ENCODE results near the gene CD93.
A peak's percentile ranks its signal among the peaks of the same experiment; 100 is the strongest.

Gene CD93

GRCh38 chr20:23116311-23117089 lies 30.4 kb upstream of the CD93 start:
- Histone ChIP-seq H2BK12ac (ENCODE audit: low read length) (no peak overlapping the region), H3K79me1 (ENCODE audit: low read depth, low read length) (no peaks in the 10 kb centered on the region), H3K36me3 (replicated peaks in 1 of 2; ENCODE audit: control insufficient read depth in 2 of 2, insufficient read depth in 2 of 2, low read length in 2 of 2) (no peaks in the 10 kb centered on the region), H3K23ac (ENCODE audit: low read depth, low read length, poor library complexity) (no peak overlapping the region), H2AFZ (ENCODE audit: low read length) (no peak overlapping the region), H2AK5ac (ENCODE audit: low read depth, low read length) (no peak overlapping the region), H2BK5ac (ENCODE audit: low read length) (no peak overlapping the region), H3K4me1 (ENCODE audit: control insufficient read depth in 2 of 2, insufficient read depth in 1 of 2, low read depth in 1 of 2, low read length in 2 of 2) (peaks cover 0 to 2% of the 10 kb centered on the region in 2 donors), H3K9ac (ENCODE audit: low read depth, low read length, poor library complexity) (no peak overlapping the region), H3K27ac (replicated peaks; ENCODE audit: low read length) (no peak overlapping the region), H3K4me3 (ENCODE audit: low read length in 2 of 2) (no peak overlapping the region), H3K18ac (ENCODE audit: low read length) (peak overlapping the region; percentile 48), H3K14ac (ENCODE audit: low read length) (no peak overlapping the region), H3K4ac (ENCODE audit: low read length) (no peak overlapping the region), H4K91ac (ENCODE audit: low read depth, low read length, poor library complexity) (no peak overlapping the region), H3K4me2 (ENCODE audit: insufficient read depth, low read length, poor library complexity, severe bottlenecking) (no peak overlapping the region), H3K9me3 (replicated peaks in 1 of 2; ENCODE audit: control insufficient read depth in 2 of 2, insufficient read depth in 1 of 2, low read depth in 1 of 2, low read length in 2 of 2) (no peaks in the 10 kb centered on the region), H2BK15ac (ENCODE audit: low read length) (no peak overlapping the region), H4K8ac (ENCODE audit: low read depth, low read length) (no peak overlapping the region), H2BK120ac (ENCODE audit: low read depth, low read length) (no peak overlapping the region), H3K27me3 (ENCODE audit: control insufficient read depth in 3 of 3, insufficient read depth in 3 of 3, low read depth in 1 of 3, low read length in 3 of 3) (no peaks in the 10 kb centered on the region)
- DNase-seq (ENCODE audit: low spot score) = no peak
- no CpG with 5 or more reads among the region's 10 CpGs for WGBS, 2 donors (ENCODE audit: extremely low coverage in 2 of 2, insufficient read length in 2 of 2, insufficient replicate concordance in 1 of 2)

- Histone ChIP-seq H2AK5ac (ENCODE audit: low read depth, low read length) (no peak overlapping the region), H2BK5ac (ENCODE audit: low read length) (no peak overlapping the region), H2BK12ac (ENCODE audit: low read length) (no peak overlapping the region)
These were observed 29.7 kb upstream of the CD93 start for GRCh38 chr20:23115822-23116221.

GRCh38 chr20:23114448-23115082 lies 28.4 kb upstream of the CD93 start:
- Histone ChIP-seq H2BK120ac (ENCODE audit: low read depth, low read length) (no peak overlapping the region), H3K4ac (ENCODE audit: low read length) (no peak overlapping the region), H3K9me3 (replicated peaks in 1 of 2; ENCODE audit: control insufficient read depth in 2 of 2, insufficient read depth in 1 of 2, low read depth in 1 of 2, low read length in 2 of 2) (no peaks in the 10 kb centered on the region), H3K18ac (ENCODE audit: low read length) (no peak overlapping the region), H2BK5ac (ENCODE audit: low read length) (no peak overlapping the region), H2AFZ (ENCODE audit: low read length) (no peak overlapping the region), H3K4me2 (ENCODE audit: insufficient read depth, low read length, poor library complexity, severe bottlenecking) (no peak overlapping the region), H2AK5ac (ENCODE audit: low read depth, low read length) (no peak overlapping the region), H2BK15ac (ENCODE audit: low read length) (no peak overlapping the region), H3K4me3 (ENCODE audit: low read length in 2 of 2) (no peak overlapping the region), H3K27me3 (ENCODE audit: control insufficient read depth in 3 of 3, insufficient read depth in 3 of 3, low read depth in 1 of 3, low read length in 3 of 3) (no peaks in the 10 kb centered on the region), H3K36me3 (replicated peaks in 1 of 2; ENCODE audit: control insufficient read depth in 2 of 2, insufficient read depth in 2 of 2, low read length in 2 of 2) (no peaks in the 10 kb centered on the region), H3K14ac (ENCODE audit: low read length) (no peak overlapping the region), H3K27ac (replicated peaks; ENCODE audit: low read length) (no peak overlapping the region), H3K9ac (ENCODE audit: low read depth, low read length, poor library complexity) (no peak overlapping the region), H4K8ac (ENCODE audit: low read depth, low read length) (no peak overlapping the region), H4K91ac (ENCODE audit: low read depth, low read length, poor library complexity) (no peak overlapping the region), H2BK12ac (ENCODE audit: low read length) (no peak overlapping the region), H3K23ac (ENCODE audit: low read depth, low read length, poor library complexity) (no peak overlapping the region), H3K4me1 (ENCODE audit: control insufficient read depth in 2 of 2, insufficient read depth in 1 of 2, low read depth in 1 of 2, low read length in 2 of 2) (peaks cover 0 to 1% of the 10 kb centered on the region in 2 donors), H3K79me1 (ENCODE audit: low read depth, low read length) (no peaks in the 10 kb centered on the region)
- DNase-seq (ENCODE audit: low spot score) = no peak
- no CpG with 5 or more reads among the region's 8 CpGs for WGBS, 2 donors (ENCODE audit: extremely low coverage in 2 of 2, insufficient read length in 2 of 2, insufficient replicate concordance in 1 of 2)

More at GRCh38 chr20:23115822-23116221, 29.7 kb upstream of the CD93 start:
- H3K4me1 ChIP-seq (ENCODE audit: control insufficient read depth in 2 of 2, insufficient read depth in 1 of 2, low read depth in 1 of 2, low read length in 2 of 2) = peaks cover 0 to 1% of the 10 kb centered on the region in 2 donors
- no peaks in the 10 kb centered on the region for H3K79me1 ChIP-seq (ENCODE audit: low read depth, low read length)
- WGBS, 2 donors (ENCODE audit: extremely low coverage in 2 of 2, insufficient read length in 2 of 2, insufficient replicate concordance in 1 of 2) = no CpG with 5 or more reads among the region's 3 CpGs
- H3K18ac ChIP-seq (ENCODE audit: low read length) = no peak overlapping the region
- no peaks in the 10 kb centered on the region for H3K36me3 ChIP-seq (replicated peaks in 1 of 2; ENCODE audit: control insufficient read depth in 2 of 2, insufficient read depth in 2 of 2, low read length in 2 of 2)
- H2BK120ac ChIP-seq (ENCODE audit: low read depth, low read length) = no peak overlapping the region
- H3K4ac ChIP-seq (ENCODE audit: low read length) = no peak overlapping the region
- no peak overlapping the region for H3K4me2 ChIP-seq (ENCODE audit: insufficient read depth, low read length, poor library complexity, severe bottlenecking)
- no peak overlapping the region for H4K8ac ChIP-seq (ENCODE audit: low read depth, low read length)
- no peak overlapping the region for H4K91ac ChIP-seq (ENCODE audit: low read depth, low read length, poor library complexity)
- no peak overlapping the region for H3K4me3 ChIP-seq (ENCODE audit: low read length in 2 of 2)
- H2AFZ ChIP-seq (ENCODE audit: low read length) = no peak overlapping the region
- H3K9me3 ChIP-seq (replicated peaks in 1 of 2; ENCODE audit: control insufficient read depth in 2 of 2, insufficient read depth in 1 of 2, low read depth in 1 of 2, low read length in 2 of 2) = no peaks in the 10 kb centered on the region
- no peaks in the 10 kb centered on the region for H3K27me3 ChIP-seq (ENCODE audit: control insufficient read depth in 3 of 3, insufficient read depth in 3 of 3, low read depth in 1 of 3, low read length in 3 of 3)
- DNase-seq (ENCODE audit: low spot score) = no peak
- no peak overlapping the region for H3K23ac ChIP-seq (ENCODE audit: low read depth, low read length, poor library complexity)
- no peak overlapping the region for H3K27ac ChIP-seq (replicated peaks; ENCODE audit: low read length)
- H2BK15ac ChIP-seq (ENCODE audit: low read length) = no peak overlapping the region
- no peak overlapping the region for H3K14ac ChIP-seq (ENCODE audit: low read length)
- no peak overlapping the region for H3K9ac ChIP-seq (ENCODE audit: low read depth, low read length, poor library complexity)

GRCh38 chr20:23114018-23114417 lies 27.9 kb upstream of the CD93 start:
- Histone ChIP-seq H3K36me3 (replicated peaks in 1 of 2; ENCODE audit: control insufficient read depth in 2 of 2, insufficient read depth in 2 of 2, low read length in 2 of 2) (no peaks in the 10 kb centered on the region), H2BK120ac (ENCODE audit: low read depth, low read length) (no peak overlapping the region), H2BK15ac (ENCODE audit: low read length) (no peak overlapping the region), H3K18ac (ENCODE audit: low read length) (no peak overlapping the region), H3K14ac (ENCODE audit: low read length) (no peak overlapping the region), H3K4me3 (ENCODE audit: low read length in 2 of 2) (no peak overlapping the region), H3K27ac (replicated peaks; ENCODE audit: low read length) (no peak overlapping the region), H4K91ac (ENCODE audit: low read depth, low read length, poor library complexity) (no peak overlapping the region), H3K4me1 (ENCODE audit: control insufficient read depth in 2 of 2, insufficient read depth in 1 of 2, low read depth in 1 of 2, low read length in 2 of 2) (peaks cover 0 to 3% of the 10 kb centered on the region in 2 donors), H3K9me3 (replicated peaks in 1 of 2; ENCODE audit: control insufficient read depth in 2 of 2, insufficient read depth in 1 of 2, low read depth in 1 of 2, low read length in 2 of 2) (no peaks in the 10 kb centered on the region), H3K4ac (ENCODE audit: low read length) (no peak overlapping the region), H3K9ac (ENCODE audit: low read depth, low read length, poor library complexity) (no peak overlapping the region), H2BK12ac (ENCODE audit: low read length) (no peak overlapping the region), H3K79me1 (ENCODE audit: low read depth, low read length) (no peaks in the 10 kb centered on the region), H2BK5ac (ENCODE audit: low read length) (no peak overlapping the region), H2AFZ (ENCODE audit: low read length) (no peak overlapping the region), H3K27me3 (ENCODE audit: control insufficient read depth in 3 of 3, insufficient read depth in 3 of 3, low read depth in 1 of 3, low read length in 3 of 3) (no peaks in the 10 kb centered on the region), H3K4me2 (ENCODE audit: insufficient read depth, low read length, poor library complexity, severe bottlenecking) (no peak overlapping the region), H4K8ac (ENCODE audit: low read depth, low read length) (no peak overlapping the region), H2AK5ac (ENCODE audit: low read depth, low read length) (no peak overlapping the region), H3K23ac (ENCODE audit: low read depth, low read length, poor library complexity) (no peak overlapping the region)
- no peak for DNase-seq (ENCODE audit: low spot score)
- no CpG with 5 or more reads among the region's 2 CpGs for WGBS, 2 donors (ENCODE audit: extremely low coverage in 2 of 2, insufficient read length in 2 of 2, insufficient replicate concordance in 1 of 2)

All from neuronal stem cell (in vitro differentiated cells).